CD14-positive monocyte (primary cell): ENCODE data around the gene RRBP1. TPM values are rescaled to one million over a fixed set of nuclear protein-coding genes. Genes with fewer than 3 reads are reported as not detected.

Experiments
- DNase-seq, 3 donors: peaks; one replicate each; pipeline ENCODE4 v3.0.0-alpha.2; 2011 to 2022
- H2AFZ ChIP-seq: 2 replicates; pipeline ENCODE4 v1.6.0; 2012; ENCODE audit warnings: mild to moderate bottlenecking, low read depth, low read length, inconsistent platforms; ENCODE audit not compliant: insufficient read depth, poor library complexity, severe bottlenecking
- H3K27ac ChIP-seq, 2 donors: 1 replicate in 1 of 2; 2 replicates in 1 of 2; pipeline ENCODE4 v1.5.1; 2012 to 2013; ENCODE audit warnings: low read length in 2 of 2, control low read depth in 1 of 2, inconsistent platforms in 1 of 2, low read depth in 1 of 2, mild to moderate bottlenecking in 1 of 2
- H3K27me3 ChIP-seq, 2 donors: one replicate each; pipeline versions ENCODE4 v1.6.0 to v1.6.1; 2011 to 2013; ENCODE audit warnings: low read length in 2 of 2; ENCODE audit not compliant: control insufficient read depth in 2 of 2, insufficient read depth in 2 of 2
- H3K36me3 ChIP-seq, 2 donors: replicated peaks in 1 of 2; 1 replicate in 1 of 2; 2 replicates in 1 of 2; pipeline versions ENCODE4 v1.5.1 to v1.6.1; 2012 to 2013; ENCODE audit warnings: low read length in 2 of 2, control low read depth in 1 of 2, inconsistent platforms in 1 of 2, mild to moderate bottlenecking in 1 of 2; ENCODE audit not compliant: insufficient read depth in 2 of 2, control insufficient read depth in 1 of 2
- H3K4me1 ChIP-seq, 2 donors: 1 replicate in 1 of 2; 2 replicates in 1 of 2; pipeline versions ENCODE4 v1.5.1 to v1.6.1; 2012 to 2013; ENCODE audit warnings: low read length in 2 of 2, control low read depth in 1 of 2, inconsistent platforms in 1 of 2, mild to moderate bottlenecking in 1 of 2, moderate library complexity in 1 of 2; ENCODE audit not compliant: insufficient read depth in 2 of 2, control insufficient read depth in 1 of 2
- H3K4me2 ChIP-seq: replicated peaks from 2 replicates; pipeline ENCODE3; 2012; ENCODE audit warnings: low read length, moderate library complexity, mild to moderate bottlenecking; ENCODE audit not compliant: poor library complexity, severe bottlenecking; ENCODE audit errors: extremely low read depth
- H3K4me3 ChIP-seq, 3 experiments: fragments of 200-600 bp in 1 of 3; sonication (generic) in 1 of 3; replicated peaks in 1 of 3; 1 replicate in 2 of 3; 2 replicates in 1 of 3; pipeline ENCODE4 v1.5.1; 2011 to 2013; ENCODE audit warnings: low read length in 3 of 3, mild to moderate bottlenecking in 3 of 3, control low read depth in 2 of 3, low read depth in 2 of 3, inconsistent platforms in 1 of 3, moderate library complexity in 1 of 3
- H3K79me2 ChIP-seq: 2 replicates; pipeline ENCODE4 v1.6.0; 2012; ENCODE audit warnings: mild to moderate bottlenecking, control low read depth, inconsistent platforms, low read length, moderate library complexity; ENCODE audit not compliant: insufficient read depth
- H3K9ac ChIP-seq: 2 replicates; pipeline ENCODE4 v1.6.0; 2017; ENCODE audit warnings: low read length, mild to moderate bottlenecking; ENCODE audit not compliant: insufficient read depth, poor library complexity, severe bottlenecking
- H3K9me3 ChIP-seq, 2 donors: replicated peaks in 1 of 2; 1 replicate in 1 of 2; 2 replicates in 1 of 2; pipeline versions ENCODE4 v1.5.1 to v1.6.1; 2012 to 2013; ENCODE audit warnings: low read length in 2 of 2, control low read depth in 1 of 2; ENCODE audit not compliant: control insufficient read depth in 1 of 2, insufficient read depth in 1 of 2
- H4K20me1 ChIP-seq: 2 replicates; pipeline ENCODE4 v1.6.0; 2012; ENCODE audit warnings: mild to moderate bottlenecking, low read length, control low read depth, moderate library complexity; ENCODE audit not compliant: insufficient read depth
- H3K27ac Mint-ChIP-seq, 7 donors: one replicate each; pipeline ENCODE4 v1.8.0; 2020; ENCODE audit warnings: mild to moderate bottlenecking in 7 of 7, mixed read lengths in 7 of 7, moderate library complexity in 6 of 7, inconsistent platforms in 2 of 7
- H3K27me3 Mint-ChIP-seq, 3 donors: one replicate each; pipeline ENCODE4 v1.8.0; 2021 to 2022; ENCODE audit warnings: low read depth in 3 of 3, mild to moderate bottlenecking in 3 of 3, mixed read lengths in 3 of 3, moderate library complexity in 3 of 3, inconsistent platforms in 1 of 3
- H3K36me3 Mint-ChIP-seq, 2 donors: one replicate each; pipeline ENCODE4 v1.8.0; 2020; ENCODE audit warnings: mixed read lengths in 2 of 2, inconsistent platforms in 1 of 2, mild to moderate bottlenecking in 1 of 2
- H3K4me1 Mint-ChIP-seq: one replicate; pipeline ENCODE4 v1.8.0; 2020; ENCODE audit warnings: mild to moderate bottlenecking, mixed read lengths
- H3K4me3 Mint-ChIP-seq, 2 donors: one replicate each; pipeline ENCODE4 v1.8.0; 2020; ENCODE audit warnings: mild to moderate bottlenecking in 2 of 2, mixed read lengths in 2 of 2, moderate library complexity in 1 of 2
- H3K9me3 Mint-ChIP-seq, 7 donors: one replicate each; pipeline ENCODE4 v1.8.0; 2020 to 2022; ENCODE audit warnings: mixed read lengths in 7 of 7, mild to moderate bottlenecking in 6 of 7, moderate library complexity in 6 of 7, inconsistent platforms in 2 of 7
- CTCF ChIP-seq: fragments of 200-600 bp; IDR thresholded peaks from one replicate; pipeline ENCODE4 v1.8.0; 2022; ENCODE audit warnings: antibody characterized with exemption, mild to moderate bottlenecking
- WGBS: methylation state at CpG from one replicate; pipeline ENCODE4 v1.1.5; 2013; ENCODE audit warnings: missing lambda C conversion rate; ENCODE audit not compliant: insufficient coverage; 5-methylcytosine and 5-hydroxymethylcytosine counted together
- intact Hi-C, 2 donors: fragments of 100-400 bp; cut with micrococcal nuclease; formaldehyde crosslinking; loops; one replicate each; pipeline versions ENCODE4 v1.15.0 to v1.15.1; 2023
- polyA plus RNA-seq, 3 donors: library from polyadenylated mRNA; depleted of rRNA in 1 of 3; unstranded in 2 of 3; stranded (reverse) in 1 of 3; fragments of 300-500 nt in 2 of 3; fragments of >200 nt in 1 of 3; fragmentation: Illumina TruSeq in 2 of 3; gene quantifications; 1 replicate in 2 of 3; 2 replicates in 1 of 3; pipeline ENCODE4 v1.2.3, GENCODE V29; 2012 to 2021

The RRBP1 gene
- polyA plus RNA-seq, 3 donors, result 4.7 to 22.2 (median 7.5) TPM

GRCh38 chr20:17615645-17616479 is 66.2 kb downstream of the RRBP1 start:
- 35% methylated on average over 22 of the region's 22 CpGs for WGBS
- Histone ChIP-seq H3K4me2 (no peak overlapping the region), H3K4me1 (peaks cover 12 to 17% of the 10 kb centered on the region in 2 donors), H3K4me3 (no peak overlapping the region), H3K79me2 (no peaks in the 10 kb centered on the region), H4K20me1 (peaks cover 4% of the 10 kb centered on the region), H3K9me3 (no peaks in the 10 kb centered on the region), H3K9ac (peak overlapping the region; percentile 36), H3K27ac (peak overlapping the region; percentile 36 to 65), H3K36me3 (peaks cover 57 to 75% of the 10 kb centered on the region in 2 donors), H2AFZ (no peak overlapping the region), H3K27me3 (no peaks in the 10 kb centered on the region)
- Mint-ChIP-seq H3K9me3 (no peaks in the 10 kb centered on the region), H3K4me3 (peak overlapping the region; percentile 52 to 55), H3K27ac (peak overlapping the region in 6 of 7 donors; percentile 30 to 79 (median 64)), H3K27me3 (no peaks in the 10 kb centered on the region), H3K36me3 (peaks cover 46 to 72% of the 10 kb centered on the region in 2 donors), H3K4me1 (peaks cover 10% of the 10 kb centered on the region)
- peak in 1 of 3 donors; percentile 22 for DNase-seq
- intact Hi-C loops, result loop anchor here in 1 of 2 donors (2.0 to 10.0 kb wide), 2 partner anchors 79 to 111 kb away; no protein-coding TSS in a partner anchor
- TF ChIP-seq CTCF, result no peak

- peak overlapping the region; percentile 36 to 65 for H3K27ac ChIP-seq
- H3K4me2 ChIP-seq, result no peak overlapping the region
- H4K20me1 ChIP-seq, result peaks cover 4% of the 10 kb centered on the region
- no peak overlapping the region for H2AFZ ChIP-seq
- H3K9me3 Mint-ChIP-seq, result no peaks in the 10 kb centered on the region
- WGBS, result 44% methylated on average over 32 of the region's 32 CpGs
- peaks cover 38 to 64% of the 10 kb centered on the region in 2 donors for H3K36me3 Mint-ChIP-seq
- H3K4me3 ChIP-seq, result no peak overlapping the region
- no peaks in the 10 kb centered on the region for H3K27me3 Mint-ChIP-seq
- H3K27ac Mint-ChIP-seq, result peak overlapping the region in 6 of 7 donors; percentile 10 to 79 (median 55)
- H3K9me3 ChIP-seq, result no peaks in the 10 kb centered on the region
- peak overlapping the region; percentile 36 for H3K9ac ChIP-seq
- peak overlapping the region in 1 of 2 donors; percentile 12 for H3K4me3 Mint-ChIP-seq
- peak in 2 of 3 donors; percentile 10 to 41 for DNase-seq
- peaks cover 12 to 17% of the 10 kb centered on the region in 2 donors for H3K4me1 ChIP-seq
- TF ChIP-seq CTCF, result no peak
- peaks cover 48 to 66% of the 10 kb centered on the region in 2 donors for H3K36me3 ChIP-seq
- peaks cover 18% of the 10 kb centered on the region for H3K4me1 Mint-ChIP-seq
- intact Hi-C loops, result loop anchor here in 1 of 2 donors (10.0 kb wide), 1 partner anchor 110 kb away; no protein-coding TSS in a partner anchor
- no peaks in the 10 kb centered on the region for H3K79me2 ChIP-seq
- H3K27me3 ChIP-seq, result no peaks in the 10 kb centered on the region
These were observed 67.0 kb downstream of the RRBP1 start for GRCh38 chr20:17614812-17615644.
